Stimulated activated CD4-positive, alpha-beta T cell treated with anti-CD3 and anti-CD28 coated beads, Interleukin-2, amount 100 ng/mL, for 24 hours (primary cell): ENCODE results near the gene TMEM132D.

Experiments
- DNase-seq, 2 donors: peaks; one replicate each; pipeline ENCODE4 v3.0.0-alpha.2; 2020

The TMEM132D gene

DNA sequence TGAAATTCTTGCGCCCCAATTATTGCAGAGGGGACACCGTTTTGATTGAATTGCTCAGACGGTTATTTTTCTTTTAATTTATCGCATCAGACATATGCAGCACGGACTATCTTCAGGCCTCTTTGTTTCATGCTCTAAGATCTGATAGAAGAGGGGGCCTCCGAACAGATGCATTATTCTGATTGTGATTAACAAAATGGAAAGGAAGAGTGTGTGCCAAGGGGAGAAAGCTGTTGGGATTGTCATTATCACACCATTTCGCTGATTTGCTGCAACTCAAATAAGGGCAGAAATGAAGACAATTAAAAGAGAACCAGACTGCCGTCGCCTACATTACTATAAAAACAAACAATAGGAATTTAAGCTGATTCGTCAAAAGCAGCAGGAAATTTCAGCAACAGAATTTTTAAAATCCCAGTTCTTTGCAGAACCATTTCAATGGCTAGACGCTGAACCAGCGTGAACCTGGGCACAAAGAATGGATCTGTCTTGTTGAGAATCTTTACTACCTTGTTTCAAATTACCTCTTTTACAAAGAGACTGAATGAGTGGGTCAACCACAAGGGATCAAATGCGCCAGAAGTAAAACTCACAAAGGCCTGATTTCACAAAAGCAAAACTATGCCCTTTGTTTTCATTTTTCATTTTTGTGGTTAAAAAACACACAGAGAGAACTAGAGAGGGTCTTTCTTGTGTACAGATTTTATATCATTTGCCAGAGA lies 30.6 kb downstream of the TMEM132D start:
- no peak for DNase-seq

DNA sequence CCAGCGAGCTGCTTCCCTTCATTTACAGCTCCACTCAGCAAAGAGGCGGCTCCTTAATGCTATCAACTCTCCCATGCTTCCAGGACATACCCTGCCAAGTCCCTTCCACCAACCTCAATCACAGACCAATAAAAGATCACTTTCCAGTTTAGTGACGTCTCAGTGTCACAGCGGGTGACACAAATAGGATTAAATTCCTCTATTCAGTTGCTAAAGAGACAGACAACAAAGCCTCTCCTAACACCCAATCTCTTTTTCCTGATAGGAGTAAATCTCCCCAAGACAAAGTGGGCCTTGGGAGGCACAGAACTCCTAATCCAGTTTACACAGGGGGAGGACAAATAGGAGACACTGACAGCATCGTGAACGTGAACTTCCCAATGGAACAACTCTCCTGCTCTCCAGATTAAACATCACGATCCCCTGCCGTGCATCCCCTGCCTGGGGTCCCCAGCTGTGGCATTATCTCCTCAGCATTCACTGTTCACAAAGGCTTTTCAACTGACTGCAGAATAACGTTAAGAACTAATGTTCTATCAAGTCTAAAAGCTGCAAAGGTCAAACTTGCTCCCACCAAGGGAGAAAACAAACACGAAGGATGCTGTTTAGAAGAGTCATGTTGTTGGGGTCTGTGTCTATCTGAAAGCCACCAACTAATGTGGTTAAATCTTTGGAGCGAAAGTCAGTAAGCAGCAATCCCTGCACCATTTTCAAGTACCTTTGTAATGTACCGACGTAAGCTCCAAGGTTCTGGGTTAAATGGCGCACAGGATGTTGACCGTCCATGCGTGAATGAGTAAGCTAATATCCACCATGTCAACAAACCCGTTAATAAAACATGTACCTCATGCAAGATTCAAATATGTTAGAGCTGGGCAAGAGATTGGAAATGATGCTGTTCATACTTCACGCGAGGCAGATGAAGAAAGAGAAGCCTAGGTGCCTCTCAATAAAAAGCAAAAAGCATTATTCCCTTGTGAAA lies 31.5 kb downstream of the TMEM132D start:
- no peak for DNase-seq

DNA sequence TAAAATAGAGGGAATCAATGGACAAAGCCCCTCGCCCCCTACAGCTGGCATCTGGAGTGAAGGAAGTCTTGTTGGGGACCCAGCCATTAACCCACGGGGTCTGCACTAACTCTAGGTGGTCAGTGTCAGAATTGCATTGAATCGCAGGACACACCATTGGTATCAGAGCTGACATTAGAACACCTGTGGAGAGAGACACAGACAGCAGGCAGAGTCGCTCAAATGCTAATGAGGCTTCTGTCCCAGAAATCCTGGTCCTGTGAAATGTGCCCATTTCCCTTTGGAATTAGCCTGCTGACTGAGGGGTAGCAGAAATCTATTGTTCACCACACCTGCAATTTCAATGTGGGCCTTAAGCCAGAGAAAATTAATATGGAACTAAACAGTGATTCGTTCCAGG lies 33.0 kb downstream of the TMEM132D start:
- DNase-seq, result no peak

DNA sequence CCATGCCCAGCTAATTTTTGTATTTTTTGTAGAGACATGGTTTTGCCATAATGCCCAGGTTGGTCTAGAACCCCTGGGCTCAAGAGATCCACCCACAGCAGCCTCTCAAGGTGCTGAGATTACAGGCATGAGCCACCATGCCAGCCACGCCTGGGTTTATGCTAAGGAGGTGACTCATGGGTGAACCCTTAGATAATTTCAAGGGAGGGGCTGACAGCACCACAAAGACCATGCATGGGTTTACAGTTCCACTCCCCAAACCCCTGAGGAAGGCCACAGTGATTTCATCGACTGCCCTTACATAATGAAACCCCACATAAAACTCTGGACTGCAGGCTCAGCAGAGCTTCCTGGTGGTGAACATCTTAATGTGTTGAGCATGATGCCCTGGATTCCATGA lies 33.7 kb downstream of the TMEM132D start:
- no peak for DNase-seq

DNA sequence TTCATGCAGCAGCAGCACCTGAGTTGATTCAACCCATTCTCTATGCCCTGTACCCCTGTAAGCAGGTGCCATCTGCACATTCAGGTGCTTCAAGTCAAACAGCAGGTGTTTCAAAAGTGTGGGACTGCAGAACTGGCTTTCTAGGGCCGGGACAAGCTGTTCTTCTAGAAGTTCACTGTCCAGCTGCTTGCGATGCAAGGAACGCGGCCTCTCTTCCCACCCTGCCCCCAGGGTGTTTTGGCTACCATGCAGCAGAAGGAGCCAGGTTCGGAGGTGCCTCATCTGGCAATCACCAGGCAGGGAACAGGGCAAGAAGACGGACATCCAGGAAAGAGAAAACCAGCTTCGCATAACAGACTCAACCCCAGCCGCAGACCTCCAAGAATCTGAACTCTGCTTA lies 35.2 kb downstream of the TMEM132D start:
- DNase-seq, result no peak

DNA sequence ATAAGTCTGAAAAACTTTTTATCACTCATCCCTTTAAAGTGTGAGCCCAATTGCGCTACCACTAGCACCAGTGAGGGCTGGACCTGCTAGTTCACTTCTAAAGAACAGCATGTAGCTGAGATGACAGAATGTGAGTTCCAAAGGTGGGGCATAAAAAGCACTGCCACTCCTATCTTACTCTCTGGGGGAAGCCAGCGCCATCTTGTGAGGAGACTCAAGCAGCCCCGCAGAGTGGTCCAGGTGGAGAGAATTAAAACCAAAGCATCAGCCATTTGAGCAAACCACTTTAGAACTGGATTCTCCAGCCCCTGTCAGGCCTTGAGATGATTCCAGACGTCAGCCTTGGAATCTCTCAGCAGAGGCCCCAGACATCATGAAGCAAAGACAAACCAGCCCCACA lies 39.9 kb downstream of the TMEM132D start:
- DNase-seq, result no peak

DNA sequence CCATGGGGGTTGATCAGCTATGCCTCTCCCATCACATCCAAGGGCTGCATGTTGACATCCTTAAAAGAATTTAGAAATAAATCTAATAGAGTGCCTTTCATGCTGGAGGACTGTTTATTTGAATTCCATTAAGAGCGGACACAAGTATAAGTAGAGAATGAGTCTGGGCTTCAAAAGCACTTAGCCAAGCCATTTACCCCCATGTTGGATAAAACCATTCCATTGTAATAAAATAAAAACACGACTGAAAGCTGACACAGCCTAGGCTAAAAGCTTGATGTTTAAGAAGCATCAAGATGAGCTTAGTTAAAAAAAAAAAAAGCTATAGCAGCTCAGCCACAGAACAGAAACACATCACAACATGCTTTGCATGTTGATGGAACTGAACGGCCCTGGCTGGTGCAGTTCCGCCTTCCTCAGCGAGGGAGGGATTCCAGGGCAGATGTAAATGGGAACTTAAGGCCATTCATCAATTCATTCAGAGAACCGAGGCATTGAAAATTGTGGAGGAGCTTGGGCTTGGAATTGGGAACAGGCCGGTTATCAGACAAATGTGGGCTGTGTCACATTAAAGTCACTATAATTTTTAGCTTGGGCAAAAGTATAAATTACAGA lies 41.2 kb downstream of the TMEM132D start:
- no peak for DNase-seq

DNA sequence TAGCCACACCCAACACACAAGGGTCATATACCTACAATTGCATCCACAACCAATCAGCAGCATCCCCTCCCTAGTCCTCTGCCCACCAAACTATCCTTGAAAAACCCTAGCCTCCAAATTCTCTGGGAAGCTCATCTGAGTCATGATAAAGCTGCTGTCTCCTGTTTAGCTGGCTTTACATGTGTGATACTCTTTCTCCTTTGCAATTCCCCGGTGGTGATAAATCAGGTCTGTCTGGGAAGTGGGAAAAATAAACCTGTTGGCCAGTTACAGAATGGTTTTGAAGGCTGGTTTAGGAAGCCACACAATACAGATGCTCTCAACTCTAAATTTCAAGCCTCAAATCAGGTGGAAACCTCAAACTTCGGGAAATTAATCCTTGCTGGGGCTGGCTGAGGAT lies 41.9 kb downstream of the TMEM132D start:
- DNase-seq, result no peak

DNA sequence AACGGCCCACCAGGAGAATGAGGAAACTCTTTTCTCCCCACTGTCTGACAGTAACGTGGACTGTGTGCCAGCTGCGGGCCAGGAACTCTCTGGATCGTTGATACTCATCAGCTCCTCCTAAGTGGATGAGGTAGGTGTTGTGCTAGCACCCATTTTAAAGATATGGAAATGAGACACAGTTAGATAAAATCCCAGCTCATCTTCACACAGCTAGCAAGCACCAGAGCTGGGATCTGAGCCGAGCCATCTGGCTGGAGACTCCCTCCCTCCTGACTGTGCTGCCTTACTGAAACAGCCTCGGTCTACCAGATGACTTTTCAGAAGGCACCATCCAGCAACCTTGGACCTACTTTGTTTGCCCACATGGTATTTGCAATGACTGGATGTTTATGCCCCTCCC lies 49.2 kb downstream of the TMEM132D start:
- DNase-seq, result no peak

DNA sequence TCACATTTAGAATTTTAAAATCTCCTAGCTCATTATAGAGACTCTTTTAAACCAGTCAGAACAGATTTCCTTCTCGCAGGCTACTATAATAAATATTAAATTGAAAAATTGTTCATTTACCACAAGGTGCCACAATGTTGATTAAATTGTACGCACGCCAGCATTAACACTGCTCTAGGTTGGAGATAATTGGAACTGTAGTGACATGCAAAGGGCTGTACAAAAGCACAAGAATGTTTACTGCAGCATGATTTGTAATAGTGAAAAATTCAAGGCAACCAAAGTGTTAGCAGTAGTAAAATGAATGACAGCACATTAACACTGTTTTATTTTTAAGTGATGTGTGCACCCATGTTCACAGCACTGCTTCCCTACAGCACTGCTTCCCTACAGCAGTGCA lies 52.5 kb downstream of the TMEM132D start:
- DNase-seq, result no peak

DNA sequence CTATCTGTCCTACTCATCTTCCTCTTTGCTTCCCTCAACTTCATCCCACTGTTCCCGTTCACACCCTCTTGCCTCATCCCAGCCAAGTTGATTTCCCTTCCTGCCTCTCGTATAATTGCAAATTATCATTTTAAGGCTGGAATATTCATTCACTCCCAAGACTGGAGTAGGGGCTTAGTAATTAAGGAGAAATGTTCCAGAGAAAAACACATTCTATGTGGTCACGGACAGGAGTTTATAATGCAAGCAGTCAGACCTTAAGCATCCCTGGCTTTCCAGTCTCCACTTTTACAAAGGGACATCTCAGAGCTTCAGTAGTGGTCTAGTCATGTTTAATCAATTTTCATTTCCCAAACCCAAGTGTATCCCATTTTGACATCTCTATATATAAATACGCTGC lies 54.9 kb downstream of the TMEM132D start:
- no peak for DNase-seq

DNA sequence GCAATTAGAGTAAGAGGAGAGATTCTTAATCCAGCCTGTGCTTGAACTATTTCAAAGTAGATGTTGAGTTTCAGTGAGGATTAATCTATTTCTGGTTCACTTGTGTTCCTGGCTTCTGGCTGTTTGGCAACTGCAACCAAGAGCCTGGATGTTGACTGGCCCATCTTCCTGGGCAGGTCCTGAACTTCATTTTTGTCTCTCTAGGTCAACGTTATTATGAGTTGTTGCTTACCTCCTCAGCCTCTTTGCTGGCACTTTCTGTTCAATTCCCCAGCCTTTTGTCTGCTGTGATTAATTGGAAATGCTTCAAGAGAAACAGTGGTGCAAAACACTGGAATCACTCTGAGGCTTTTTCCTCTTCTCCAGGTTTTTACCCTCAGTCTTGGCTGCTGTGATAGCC lies 56.8 kb downstream of the TMEM132D start:
- no peak for DNase-seq

DNA sequence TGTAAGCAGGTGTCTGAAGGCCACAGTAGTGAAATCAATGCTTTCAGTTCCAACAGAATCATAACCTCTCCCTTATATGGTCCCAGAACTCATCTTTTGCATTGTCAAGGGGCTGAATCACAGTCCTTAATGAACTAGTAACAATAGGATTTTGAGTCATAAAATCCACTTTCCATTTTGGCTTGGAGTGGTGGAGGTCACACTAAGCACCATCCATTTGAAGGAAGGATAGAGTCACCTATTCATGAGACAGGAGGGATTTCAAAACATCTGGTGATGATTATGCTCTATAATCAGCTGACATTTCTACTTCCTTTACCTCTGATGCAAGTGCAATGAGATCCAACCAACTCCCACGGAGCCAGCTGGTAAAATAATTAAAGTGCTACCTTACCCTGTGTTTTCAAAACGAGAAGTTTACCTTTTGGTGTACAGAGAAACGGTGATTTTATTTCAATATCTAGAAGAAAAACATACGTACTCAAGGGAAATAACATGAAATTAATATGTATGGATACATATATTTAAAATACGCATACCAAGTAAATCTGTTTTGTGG lies 59.1 kb downstream of the TMEM132D start:
- DNase-seq, result no peak

DNA sequence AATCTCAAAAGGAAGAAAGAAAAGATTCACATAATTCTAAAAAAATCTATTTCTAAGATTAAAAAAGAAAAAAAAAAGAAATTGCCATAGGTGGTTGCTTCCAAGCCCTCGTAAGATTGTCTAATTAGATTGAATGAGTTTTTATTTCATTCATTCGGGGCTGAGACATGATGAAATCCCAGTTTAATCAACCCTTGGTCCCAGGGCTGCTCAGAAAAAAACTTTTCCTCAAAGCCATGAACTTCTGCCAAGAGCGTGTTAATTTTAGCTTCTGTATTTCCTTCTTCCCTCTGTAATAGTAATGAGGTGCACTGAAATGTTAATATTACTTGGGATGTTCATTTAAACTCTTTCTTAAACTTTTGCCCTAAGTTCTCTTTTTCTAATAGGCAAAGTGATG lies 62.6 kb downstream of the TMEM132D start:
- DNase-seq, result no peak

DNA sequence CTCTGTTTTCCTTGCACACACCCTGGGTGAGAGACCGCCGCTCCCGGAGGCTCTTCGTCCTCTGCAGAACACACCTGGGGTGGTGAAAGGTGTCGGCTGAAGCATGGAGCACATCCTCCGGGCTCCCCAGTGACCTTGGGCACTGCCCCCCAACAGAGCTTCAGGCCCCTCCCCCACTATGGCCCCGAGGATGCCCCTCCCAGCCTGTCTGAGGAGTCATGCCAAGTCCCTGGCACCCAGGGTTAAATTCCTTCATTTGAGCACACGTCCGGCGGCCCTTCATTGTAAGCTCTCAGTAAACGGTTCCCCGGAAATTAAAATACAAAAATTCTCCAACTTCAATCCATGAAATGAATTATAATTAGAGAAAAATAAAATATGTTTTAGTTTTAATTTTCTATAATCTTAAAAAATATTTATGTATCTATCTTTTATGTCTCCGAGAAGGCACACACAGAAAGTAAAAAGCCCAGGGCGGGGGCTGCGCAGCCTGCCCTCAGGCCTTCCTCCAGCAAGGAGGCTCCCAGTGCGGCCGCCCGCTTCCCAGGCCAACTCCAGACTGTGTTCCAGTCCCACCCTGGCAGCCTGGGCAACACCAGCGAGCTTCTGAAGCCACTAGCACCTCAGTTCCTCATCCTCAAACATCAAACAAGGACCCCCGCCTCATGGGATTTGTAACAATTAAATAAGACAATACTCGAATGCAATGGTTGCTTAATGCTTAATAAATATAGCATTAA lies 63.5 kb downstream of the TMEM132D start:
- DNase-seq, result no peak

DNA sequence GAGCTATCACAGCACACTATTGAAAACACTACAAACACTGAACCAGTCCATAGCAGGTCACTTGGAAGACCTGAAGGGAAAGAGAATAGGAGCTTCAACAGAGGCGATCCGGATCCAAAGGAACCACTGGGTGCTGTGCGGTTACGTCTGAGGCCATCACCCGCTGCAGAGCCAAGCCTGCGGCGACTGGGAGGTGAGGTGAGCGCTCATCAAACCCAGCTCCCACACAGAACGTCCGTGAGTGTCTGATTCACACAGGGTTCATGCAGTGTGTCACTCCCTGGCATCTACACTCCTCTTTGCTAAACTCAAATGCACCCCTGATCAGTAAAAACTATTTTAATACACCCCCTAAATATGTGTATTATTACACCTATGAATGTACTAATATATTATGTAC lies 64.1 kb downstream of the TMEM132D start:
- DNase-seq, result no peak

DNA sequence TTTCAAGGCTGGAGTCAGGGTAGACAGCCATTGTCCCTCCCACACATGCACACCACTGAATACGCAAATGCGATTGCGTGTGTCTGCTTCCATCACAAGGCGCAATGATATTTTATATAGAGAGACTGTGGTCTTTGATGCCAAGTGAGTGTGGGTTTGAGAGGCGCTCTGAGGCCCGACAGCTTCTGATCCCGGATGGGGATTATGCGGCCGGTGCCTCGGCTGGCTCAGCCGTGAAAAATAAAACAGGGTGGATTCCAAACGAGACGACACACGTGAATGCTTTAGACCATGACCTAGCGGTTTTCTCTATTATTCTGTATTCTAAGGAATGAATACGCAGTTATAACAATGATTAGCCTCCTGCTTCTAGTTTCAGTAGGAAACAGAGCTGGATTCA lies 72.5 kb downstream of the TMEM132D start:
- DNase-seq, result no peak

DNA sequence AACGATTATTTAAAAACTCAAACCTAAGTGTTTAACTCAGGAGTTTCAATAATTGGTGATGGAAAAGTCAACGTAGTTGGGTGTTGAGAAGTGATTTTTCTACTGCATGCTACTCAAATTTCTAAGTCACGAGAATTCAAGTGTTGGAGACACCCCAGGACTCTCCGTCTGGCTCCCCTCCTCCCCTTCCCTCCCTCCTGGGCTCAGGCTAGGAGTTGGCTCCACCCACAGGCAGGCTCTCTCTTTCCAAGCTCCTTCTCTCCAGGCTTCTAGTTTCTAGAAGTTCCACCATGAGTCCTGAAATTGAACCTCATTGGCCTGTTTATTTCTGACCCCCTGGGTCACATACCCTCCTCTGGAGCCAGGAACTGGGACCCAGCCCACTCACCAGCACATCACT lies 73.0 kb downstream of the TMEM132D start:
- DNase-seq, result no peak

DNA sequence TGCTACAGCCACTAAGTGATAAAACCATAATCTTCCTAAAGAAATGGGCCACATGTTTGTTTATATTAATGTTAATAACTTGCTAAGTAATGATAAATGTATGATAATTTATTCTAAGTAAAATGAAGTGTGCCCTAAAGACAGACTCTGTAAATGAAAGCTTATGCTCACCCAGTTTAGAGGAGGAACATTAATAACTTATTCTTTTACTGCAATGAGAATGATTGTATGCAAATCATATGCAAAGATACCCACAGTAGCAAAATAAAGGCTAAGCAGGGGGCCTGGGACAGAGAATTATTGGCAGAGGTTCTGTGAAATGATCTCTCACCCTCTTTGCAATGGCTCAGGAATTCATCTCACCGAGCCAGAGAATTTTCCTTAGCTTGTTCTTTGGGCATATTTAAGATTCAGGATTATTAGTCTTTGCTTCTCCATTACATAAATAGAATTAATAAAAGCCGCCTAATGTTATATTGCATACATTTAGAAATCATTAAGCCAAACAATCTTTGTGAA lies 75.9 kb downstream of the TMEM132D start:
- DNase-seq, result no peak

DNA sequence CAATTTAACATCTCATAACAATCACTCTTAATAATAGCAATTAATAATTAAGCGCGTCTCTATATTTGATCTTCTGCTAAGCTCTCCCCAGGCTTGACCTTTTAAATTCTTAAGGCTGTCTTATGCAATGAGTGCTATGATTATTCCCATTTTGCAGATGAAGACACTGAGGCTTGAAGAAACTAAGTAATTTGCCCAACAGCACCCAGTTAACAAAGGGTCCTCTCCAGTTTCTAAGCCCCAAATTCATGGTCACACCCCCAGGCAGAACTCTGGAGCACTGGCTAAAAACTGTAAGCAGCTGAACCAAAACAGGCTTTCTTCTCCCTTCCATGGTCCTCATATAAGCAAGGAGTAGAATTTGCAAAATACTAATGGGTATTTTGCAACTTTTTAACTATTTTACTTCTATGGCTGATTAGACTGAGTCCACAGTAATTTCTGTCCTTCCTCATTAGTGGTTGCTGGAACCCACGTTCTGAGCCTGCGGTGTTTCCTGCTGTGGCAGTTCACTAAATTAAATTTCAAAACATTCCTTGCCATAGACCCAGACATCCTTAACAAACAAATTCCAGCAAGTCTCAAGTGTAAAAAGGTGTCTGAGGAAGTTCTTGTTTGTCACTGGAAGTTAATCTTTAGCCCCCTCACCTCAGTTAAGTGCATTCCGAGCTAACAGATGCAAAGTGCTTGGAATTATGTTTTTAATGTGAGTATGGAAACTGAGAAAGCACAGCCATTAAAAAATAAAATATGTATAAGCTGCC lies 76.5 kb downstream of the TMEM132D start:
- DNase-seq, result no peak

DNA sequence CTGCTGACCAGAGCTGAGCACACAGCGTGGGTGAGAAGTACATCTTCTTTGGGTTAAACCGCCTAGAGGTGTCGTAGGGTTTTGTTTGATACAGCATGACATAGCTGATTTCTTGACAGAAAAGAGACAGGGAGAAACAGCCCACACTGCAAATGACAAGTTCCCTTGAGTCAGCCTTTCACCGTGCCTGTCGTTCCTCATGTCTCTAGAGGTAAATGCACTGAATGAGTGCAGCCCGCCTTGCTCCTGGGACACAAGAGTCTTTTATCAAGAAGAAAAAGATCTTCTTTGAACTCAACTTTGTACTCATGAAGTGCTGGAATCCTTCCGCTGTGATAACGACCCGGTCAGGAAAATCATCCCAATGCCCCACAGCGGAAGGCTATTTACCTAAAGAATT lies 77.6 kb downstream of the TMEM132D start:
- no peak for DNase-seq

DNA sequence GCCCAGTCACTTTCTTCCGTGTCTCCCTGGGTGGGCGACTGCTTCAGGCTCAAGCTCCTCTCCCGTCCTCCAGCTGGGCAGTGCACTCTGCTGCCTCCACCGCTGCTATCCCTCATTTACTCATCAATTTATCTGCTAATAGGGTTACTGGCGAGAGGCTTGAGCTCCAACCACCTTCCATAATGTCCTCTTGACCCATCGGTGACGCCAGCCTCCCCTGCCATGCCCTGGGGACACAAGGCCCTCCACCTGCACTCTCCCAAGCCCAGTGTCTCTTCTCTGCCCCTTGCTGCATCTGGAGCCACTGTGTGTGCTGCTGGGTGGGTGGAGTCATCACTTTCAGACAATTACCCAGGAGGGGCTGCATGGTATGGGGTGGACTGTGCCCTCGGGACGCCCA lies 78.5 kb downstream of the TMEM132D start:
- DNase-seq, result no peak
